ENCODE results near the gene METTL8.

Gene METTL8

DNA sequence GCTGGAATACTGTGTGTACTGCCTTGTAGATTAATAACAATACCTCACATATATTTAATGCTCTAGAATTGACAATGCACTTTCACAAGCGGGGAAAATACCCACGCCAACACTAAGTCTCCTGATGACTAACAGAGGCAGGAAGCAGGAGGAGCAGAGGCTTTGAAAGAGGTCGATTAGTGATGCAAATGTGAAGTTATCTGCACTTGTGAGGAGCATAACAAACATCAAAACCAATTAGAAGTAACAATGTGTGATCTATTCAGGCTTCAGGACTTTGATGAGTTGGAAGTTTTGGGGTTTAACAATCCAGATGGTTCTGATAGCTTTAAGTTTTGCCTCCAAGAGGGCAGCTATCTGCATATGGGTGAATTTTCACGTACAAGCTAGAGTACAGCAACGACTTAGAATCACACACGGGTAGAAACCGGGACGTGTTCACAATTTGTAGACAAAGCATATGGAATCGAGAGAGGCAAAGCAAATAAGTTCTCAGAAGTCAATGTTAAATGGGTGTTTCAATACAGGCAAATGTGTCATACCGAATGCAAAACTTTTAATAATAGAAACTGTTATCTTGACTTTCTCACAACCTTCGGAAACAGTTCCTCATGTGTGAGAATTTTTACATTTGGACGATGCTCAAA, 114.5 kb downstream of the METTL8 start:
- no peaks in the 10 kb centered on the region for H3K27me3 ChIP-seq (replicated peaks)
- in situ Hi-C loops (cut with HindIII; ENCODE audit: low pct_ligation_motif_present, low sequenced_read_pairs): no loop called here
- no peak overlapping the region for H3K4me3 ChIP-seq (ENCODE audit: low read depth, low read length)
- H3K27ac ChIP-seq: no peak overlapping the region
- DNase-seq: peak; percentile 42
- TF ChIP-seq, protein P1, sequence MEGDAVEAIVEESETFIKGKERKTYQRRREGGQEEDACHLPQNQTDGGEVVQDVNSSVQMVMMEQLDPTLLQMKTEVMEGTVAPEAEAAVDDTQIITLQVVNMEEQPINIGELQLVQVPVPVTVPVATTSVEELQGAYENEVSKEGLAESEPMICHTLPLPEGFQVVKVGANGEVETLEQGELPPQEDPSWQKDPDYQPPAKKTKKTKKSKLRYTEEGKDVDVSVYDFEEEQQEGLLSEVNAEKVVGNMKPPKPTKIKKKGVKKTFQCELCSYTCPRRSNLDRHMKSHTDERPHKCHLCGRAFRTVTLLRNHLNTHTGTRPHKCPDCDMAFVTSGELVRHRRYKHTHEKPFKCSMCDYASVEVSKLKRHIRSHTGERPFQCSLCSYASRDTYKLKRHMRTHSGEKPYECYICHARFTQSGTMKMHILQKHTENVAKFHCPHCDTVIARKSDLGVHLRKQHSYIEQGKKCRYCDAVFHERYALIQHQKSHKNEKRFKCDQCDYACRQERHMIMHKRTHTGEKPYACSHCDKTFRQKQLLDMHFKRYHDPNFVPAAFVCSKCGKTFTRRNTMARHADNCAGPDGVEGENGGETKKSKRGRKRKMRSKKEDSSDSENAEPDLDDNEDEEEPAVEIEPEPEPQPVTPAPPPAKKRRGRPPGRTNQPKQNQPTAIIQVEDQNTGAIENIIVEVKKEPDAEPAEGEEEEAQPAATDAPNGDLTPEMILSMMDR (IDR thresholded peaks at IDR 0.05; ENCODE audit: low read depth, low read length, missing control alignments): no peak
- no peaks in the 10 kb centered on the region for H3K36me3 ChIP-seq (replicated peaks)

DNA sequence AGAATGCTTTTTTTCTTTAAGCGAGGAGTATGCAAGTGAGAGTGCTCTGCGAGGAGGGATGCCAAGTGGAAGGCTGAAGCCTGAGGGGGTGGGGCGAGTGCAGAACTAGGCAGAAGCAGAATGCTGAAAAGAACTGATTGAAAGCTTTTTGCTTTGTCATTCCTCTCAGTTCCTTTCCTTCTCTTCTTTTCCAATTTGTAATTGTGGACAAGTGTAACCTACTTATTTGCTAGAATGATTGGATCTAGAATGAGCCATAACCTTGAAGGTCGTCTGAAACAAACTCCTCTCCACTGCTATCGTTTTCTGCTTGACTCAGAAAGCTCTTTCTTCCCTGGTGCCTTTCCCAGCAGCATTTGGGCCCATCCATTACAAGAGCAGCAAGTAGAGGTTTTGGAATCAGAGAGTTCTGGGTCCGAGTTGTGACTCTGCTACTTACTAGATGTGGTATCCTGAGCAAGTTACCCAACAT, 115.3 kb downstream of the METTL8 start:
- TF ChIP-seq, protein P1 (IDR thresholded peaks at IDR 0.05; ENCODE audit: low read depth, low read length, missing control alignments): no peak
- no peak for DNase-seq
- no peak overlapping the region for H3K4me3 ChIP-seq (ENCODE audit: low read depth, low read length)
- no peaks in the 10 kb centered on the region for H3K27me3 ChIP-seq (replicated peaks)
- no peak overlapping the region for H3K27ac ChIP-seq
- in situ Hi-C loops (cut with HindIII; ENCODE audit: low pct_ligation_motif_present, low sequenced_read_pairs): no loop called here
- H3K36me3 ChIP-seq (replicated peaks): no peaks in the 10 kb centered on the region

DNA sequence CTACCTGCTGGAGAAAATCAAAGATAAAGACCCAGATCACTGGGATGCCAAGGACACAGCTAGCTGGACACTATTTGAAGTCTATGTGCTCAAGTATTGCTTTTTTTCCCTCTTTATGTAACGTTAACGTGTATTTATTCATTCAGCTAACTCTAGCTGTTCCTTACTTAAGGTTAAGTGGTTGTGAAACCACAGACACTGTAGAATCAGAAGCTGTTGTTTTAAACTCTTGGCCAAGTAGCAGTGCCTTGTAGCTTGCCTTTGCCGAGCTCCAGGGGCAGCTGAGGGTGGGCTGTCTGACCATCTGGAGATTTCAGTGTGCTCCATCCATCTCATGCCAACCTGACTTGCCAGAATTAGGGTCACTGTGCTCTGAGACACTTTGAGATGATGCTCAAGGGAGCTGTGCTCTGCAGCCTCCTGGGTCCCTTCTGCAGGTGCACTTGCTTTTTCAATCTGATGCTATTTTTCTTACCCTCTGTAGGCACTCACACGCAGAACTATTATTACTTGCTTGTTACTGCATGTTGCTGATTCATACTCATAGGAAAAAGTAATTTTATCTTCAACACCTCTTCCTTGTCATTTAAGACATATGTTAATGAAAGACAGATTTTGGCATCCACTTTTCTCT, 116.2 kb downstream of the METTL8 start:
- in situ Hi-C loops (cut with HindIII; ENCODE audit: low pct_ligation_motif_present, low sequenced_read_pairs): no loop called here
- Histone ChIP-seq H3K27ac (no peak overlapping the region), H3K27me3 (replicated peaks) (no peaks in the 10 kb centered on the region), H3K4me3 (ENCODE audit: low read depth, low read length) (no peak overlapping the region), H3K36me3 (replicated peaks) (no peaks in the 10 kb centered on the region)
- DNase-seq: no peak
- TF ChIP-seq, protein P1 (IDR thresholded peaks at IDR 0.05; ENCODE audit: low read depth, low read length, missing control alignments): no peak

DNA sequence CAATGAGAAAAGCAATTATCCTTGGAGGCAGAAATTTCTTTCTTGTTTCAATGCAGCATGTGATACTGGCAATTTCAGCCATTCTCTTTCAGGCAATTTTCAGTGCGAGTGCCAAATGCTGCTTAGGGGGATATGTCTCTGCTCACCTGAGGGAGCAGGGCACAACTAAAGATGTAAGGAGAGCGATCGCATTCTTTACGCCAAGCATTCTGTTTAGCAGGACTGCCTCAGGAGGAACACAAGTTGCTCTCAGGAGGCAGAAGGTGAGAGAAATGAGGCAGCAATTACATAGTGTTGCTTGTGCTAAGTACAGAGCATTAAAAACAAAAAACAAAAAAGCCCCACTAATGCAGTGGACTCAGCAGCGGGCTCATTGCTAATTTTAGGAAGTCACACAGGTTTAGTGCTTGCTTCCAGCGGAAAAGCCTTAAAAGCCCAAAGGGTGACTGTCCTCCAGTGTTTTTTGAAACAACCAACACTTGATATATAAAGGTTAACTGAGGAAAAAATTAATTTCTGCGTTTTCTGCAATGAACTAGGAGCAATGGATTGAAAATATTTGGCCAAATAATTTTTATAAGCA, 116.9 kb downstream of the METTL8 start:
- Histone ChIP-seq H3K27ac (no peak overlapping the region), H3K4me3 (ENCODE audit: low read depth, low read length) (no peak overlapping the region), H3K36me3 (replicated peaks) (no peaks in the 10 kb centered on the region), H3K27me3 (replicated peaks) (no peaks in the 10 kb centered on the region)
- no peak for DNase-seq
- in situ Hi-C loops (cut with HindIII; ENCODE audit: low pct_ligation_motif_present, low sequenced_read_pairs): no loop called here
- TF ChIP-seq, protein P1 (IDR thresholded peaks at IDR 0.05; ENCODE audit: low read depth, low read length, missing control alignments): no peak

DNA sequence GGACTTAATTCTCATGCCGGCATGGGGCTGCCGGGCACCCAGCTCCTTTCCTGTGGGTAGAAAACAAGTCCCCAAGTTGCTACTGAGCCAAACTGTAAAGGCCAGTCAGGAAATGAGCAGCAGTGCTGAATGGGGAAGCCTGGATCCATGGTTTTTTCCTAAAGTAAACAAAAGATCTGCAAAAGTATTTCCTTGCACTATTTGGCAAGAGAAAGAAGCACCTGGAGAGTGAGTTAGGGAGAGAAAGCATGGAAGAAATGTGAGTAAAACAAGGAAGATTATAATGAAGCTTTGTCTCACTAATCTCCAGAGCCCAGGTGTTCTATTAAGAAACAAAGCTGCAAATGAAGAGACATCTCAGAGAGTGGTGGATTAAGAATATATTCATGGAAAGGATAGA, 117.6 kb downstream of the METTL8 start:
- no peak for DNase-seq
- Histone ChIP-seq H3K4me3 (ENCODE audit: low read depth, low read length) (no peak overlapping the region), H3K36me3 (replicated peaks) (no peaks in the 10 kb centered on the region), H3K27ac (no peak overlapping the region), H3K27me3 (replicated peaks) (no peaks in the 10 kb centered on the region)
- TF ChIP-seq, protein P1 (IDR thresholded peaks at IDR 0.05; ENCODE audit: low read depth, low read length, missing control alignments): no peak
- in situ Hi-C loops (cut with HindIII; ENCODE audit: low pct_ligation_motif_present, low sequenced_read_pairs): no loop called here
